MM.1S (cell line): ENCODE results near the gene BSN.

Experiments used
- CTCF ChIP-seq: fragments of 300-600 bp; sonication (generic); IDR thresholded peaks from 2 replicates; pipeline ENCODE4 v1.5.1; 2016; ENCODE audit warnings: antibody characterized with exemption, low read length, mixed read lengths
- EZH2 ChIP-seq: fragments of 300-600 bp; sonication (generic); optimal IDR thresholded peaks from 2 replicates; pipeline ENCODE3; 2017; ENCODE audit warnings: low read depth, mild to moderate bottlenecking, antibody characterized with exemption, low read length, mixed read lengths
- EZH2phosphoT487 ChIP-seq: fragments of 300-600 bp; sonication (generic); IDR thresholded peaks from 2 replicates; pipeline ENCODE4 v1.6.1; 2018; ENCODE audit warnings: antibody characterized with exemption, low read length

GRCh38 chr3:49513494-49514124 is 40.7 kb upstream of the BSN start:
- no peak for TF ChIP-seq CTCF
- TF ChIP-seq EZH2phosphoT487: no peak
- TF ChIP-seq EZH2: no peak
